Measurements from ENCODE around the gene IL17C. TPM values are rescaled to one million over a fixed set of nuclear protein-coding genes. Genes with fewer than 3 reads are reported as not detected.

The IL17C gene
- total RNA-seq, 3 donors from 2014 or later = not detected

DNA sequence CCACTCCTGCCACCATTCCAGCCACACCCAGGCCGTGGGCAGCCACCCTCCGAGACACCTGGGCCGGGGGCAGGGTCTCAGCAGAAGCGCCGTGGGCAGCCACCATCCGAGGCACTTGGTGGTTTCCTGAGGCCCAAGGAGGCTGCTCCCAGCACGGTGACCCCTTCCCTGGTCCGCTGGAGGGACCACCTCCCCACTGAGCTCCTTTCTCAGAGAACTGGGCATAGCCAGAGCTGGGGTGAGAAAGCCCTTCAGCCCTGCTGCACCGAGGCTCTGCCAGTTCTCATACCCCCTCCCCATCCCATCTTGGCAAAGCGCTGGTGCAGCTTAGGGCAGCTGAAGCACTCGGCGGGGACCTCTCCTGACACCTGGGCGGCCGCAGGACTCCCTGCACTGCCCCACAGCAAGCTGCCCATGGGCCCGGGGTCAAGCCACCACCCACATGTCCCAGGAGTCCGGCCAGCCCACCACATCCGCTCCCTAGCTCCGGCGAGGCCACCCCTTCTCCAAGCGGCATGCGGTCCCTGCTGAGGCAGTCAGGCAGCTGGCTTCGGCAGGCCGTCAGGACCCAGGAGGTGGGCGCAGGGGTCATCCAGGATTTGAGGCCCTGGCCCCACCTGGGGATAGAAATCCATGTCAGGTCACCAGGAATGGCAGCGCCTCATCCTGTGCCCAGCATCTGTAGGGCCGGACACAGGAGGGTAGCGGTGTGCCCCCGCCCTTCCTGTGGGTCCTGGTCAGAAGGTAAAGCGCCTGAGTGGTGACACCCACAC lies 13.8 kb downstream of the IL17C start:
- no peaks in the 10 kb centered on the region for H3K9me3 Mint-ChIP-seq
- DNase-seq (no peak), ATAC-seq (no peak)
- peaks cover 3% of the 10 kb centered on the region for H3K36me3 Mint-ChIP-seq (ENCODE audit: insufficient read depth)
- no peak overlapping the region for H3K4me3 Mint-ChIP-seq
- H3K4me1 Mint-ChIP-seq (ENCODE audit: low read depth) = peaks cover 19% of the 10 kb centered on the region
- H3K27me3 Mint-ChIP-seq (ENCODE audit: low read depth) = no peaks in the 10 kb centered on the region

DNA sequence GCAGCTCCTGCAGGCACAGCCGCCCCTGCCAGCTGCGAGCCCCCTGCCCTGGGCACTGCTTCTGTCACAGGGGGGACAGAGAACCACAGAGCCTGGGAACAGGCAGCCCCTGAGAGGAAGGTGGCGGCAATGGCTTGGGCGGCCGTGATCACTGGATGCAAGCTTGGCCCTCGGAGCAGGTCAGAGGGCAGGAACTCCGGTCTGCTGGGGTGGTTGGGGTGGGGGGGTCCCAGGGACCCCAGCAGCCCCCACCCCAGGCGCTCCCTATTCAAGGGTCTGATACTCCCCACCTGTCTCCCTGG lies 14.3 kb downstream of the IL17C start:
- H3K9me3 Mint-ChIP-seq = no peaks in the 10 kb centered on the region
- H3K4me1 Mint-ChIP-seq (ENCODE audit: low read depth) = peaks cover 19% of the 10 kb centered on the region
- DNase-seq = no peak
- H3K36me3 Mint-ChIP-seq (ENCODE audit: insufficient read depth) = peaks cover 3% of the 10 kb centered on the region
- no peak overlapping the region for H3K4me3 Mint-ChIP-seq
- ATAC-seq = no peak
- no peaks in the 10 kb centered on the region for H3K27me3 Mint-ChIP-seq (ENCODE audit: low read depth)

DNA sequence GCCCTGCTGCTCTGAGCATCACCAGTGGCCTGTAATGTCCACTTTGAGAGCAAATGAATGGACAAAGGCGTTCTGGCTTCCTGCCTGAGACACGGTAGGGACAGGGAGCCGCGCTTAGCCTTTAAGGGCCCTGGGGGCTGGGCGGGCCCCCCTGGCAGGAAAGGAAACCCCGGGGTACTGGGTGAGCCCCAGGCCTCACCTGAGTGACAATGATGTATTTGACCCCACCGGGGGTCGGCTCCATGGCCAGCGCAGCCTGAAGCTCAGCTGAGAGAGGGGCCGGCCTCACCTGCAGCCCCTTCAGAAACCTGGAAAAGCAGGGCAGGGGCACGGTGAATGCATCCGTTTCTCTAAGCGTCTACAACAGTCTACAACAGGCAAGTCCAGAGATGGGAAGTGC lies 14.7 kb downstream of the IL17C start:
- Mint-ChIP-seq H3K4me3 (no peak overlapping the region), H3K36me3 (ENCODE audit: insufficient read depth) (peaks cover 3% of the 10 kb centered on the region), H3K9me3 (no peaks in the 10 kb centered on the region), H3K27me3 (ENCODE audit: low read depth) (no peaks in the 10 kb centered on the region), H3K4me1 (ENCODE audit: low read depth) (peaks cover 19% of the 10 kb centered on the region)
- ATAC-seq = no peak
- DNase-seq = no peak

DNA sequence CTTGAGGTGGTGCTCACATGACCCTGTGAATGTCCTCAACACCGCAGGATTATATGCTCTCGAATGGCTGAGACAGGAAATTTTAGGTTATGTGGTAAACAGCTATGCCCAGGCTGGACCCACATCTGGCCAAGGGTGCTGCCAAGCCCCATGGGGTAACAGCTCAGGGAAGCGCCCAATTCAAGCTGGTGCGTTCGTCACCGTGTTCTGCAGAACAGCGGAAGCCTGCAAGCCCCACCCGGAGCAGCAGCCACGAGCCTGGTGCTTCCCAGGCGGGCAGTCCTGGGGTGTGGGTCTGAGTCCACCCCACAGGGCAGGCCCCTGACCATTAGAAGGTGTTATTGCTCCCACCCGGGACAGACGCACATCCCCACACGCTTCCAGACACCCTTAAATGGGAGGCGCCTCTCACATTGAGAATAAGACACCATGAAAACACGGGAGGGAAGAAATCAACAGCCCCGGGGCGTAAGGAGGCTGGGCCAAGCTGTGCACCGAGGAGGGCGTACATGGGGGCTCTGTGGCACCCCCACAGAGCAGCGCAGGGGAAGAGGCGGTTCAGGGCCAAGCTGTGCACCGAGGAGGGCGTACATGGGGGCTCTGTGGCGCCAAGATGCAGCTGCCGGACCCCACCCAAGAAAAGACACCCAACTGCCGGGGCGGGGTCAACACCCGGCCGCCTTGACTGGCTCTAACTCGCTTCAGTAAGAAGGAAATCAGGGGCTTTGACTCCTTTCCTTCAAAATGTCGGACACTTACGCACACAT lies 15.4 kb downstream of the IL17C start:
- Mint-ChIP-seq H3K4me1 (ENCODE audit: low read depth) (peaks cover 19% of the 10 kb centered on the region), H3K9me3 (no peaks in the 10 kb centered on the region), H3K4me3 (no peak overlapping the region), H3K27me3 (ENCODE audit: low read depth) (no peaks in the 10 kb centered on the region), H3K36me3 (ENCODE audit: insufficient read depth) (peaks cover 3% of the 10 kb centered on the region)
- DNase-seq = no peak
- ATAC-seq = no peak

DNA sequence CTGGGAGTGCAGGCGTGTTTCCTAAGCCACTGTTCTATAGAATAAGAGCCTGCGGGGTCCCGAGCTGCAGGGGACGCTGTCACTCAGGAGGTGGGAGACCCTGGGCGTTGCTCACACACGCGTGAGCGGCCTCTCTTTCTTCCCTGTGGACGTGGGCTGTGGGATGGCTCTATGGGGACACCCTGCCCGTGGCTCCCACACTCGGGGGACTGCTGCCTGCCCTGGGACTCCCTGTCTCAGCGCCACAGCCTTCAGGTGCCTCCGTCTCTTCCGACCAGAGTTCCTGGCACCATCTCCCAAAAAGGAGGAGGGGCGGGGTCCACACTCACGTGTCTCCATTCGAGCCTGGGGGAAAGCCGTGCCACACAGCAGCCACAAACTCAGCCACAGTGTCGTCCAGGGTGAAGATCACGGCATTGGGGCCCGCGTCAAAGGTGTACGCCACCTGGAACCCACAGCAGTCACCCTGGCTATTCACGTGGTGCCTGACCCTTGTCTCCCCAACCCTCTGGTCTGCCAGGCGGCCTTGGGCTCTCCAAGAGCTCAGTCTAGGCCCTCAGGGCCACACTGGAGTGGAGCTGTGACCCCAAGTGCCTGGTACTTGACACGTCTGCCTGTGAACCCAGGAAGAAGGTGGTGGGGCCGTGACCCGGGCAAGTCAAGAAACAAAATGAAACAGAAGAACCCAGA lies 16.1 kb downstream of the IL17C start:
- peaks cover 14% of the 10 kb centered on the region for H3K4me1 Mint-ChIP-seq (ENCODE audit: low read depth)
- H3K36me3 Mint-ChIP-seq (ENCODE audit: insufficient read depth) = peaks cover 3% of the 10 kb centered on the region
- no peaks in the 10 kb centered on the region for H3K27me3 Mint-ChIP-seq (ENCODE audit: low read depth)
- ATAC-seq (no peak), DNase-seq (no peak)
- H3K9me3 Mint-ChIP-seq = no peaks in the 10 kb centered on the region
- H3K4me3 Mint-ChIP-seq = no peak overlapping the region

DNA sequence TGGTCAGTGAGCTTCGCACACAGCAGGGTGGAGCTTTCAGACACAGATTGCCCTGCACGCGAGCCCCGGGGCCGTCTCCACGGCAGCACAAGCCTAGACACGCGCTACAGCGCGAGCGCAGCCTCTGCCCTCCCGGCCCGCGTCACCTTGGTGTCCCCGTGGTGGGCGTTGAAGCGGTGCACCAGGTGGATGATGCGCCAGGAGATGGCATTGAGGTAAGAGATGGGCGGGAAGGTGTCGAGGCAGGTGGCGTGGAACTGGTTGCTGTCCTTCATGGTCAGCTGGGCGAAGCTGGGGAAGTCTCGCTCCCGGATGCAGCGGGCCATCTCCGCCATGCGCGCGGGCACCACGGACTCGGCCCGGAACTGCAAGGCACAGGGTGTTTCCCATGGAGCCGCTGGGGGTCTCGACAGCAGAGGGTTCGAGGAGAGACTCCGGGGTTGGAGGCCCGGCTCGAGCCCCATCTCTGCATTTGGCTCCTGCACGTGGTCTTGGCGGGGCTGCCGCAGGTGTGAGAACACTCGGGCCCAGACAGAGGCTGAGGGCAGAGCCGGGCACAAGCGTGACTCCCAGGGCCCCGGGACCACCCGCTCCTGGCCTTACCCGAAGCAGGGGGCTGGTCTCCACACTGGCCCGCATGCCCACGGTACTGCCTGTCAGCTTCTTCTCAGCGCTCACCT lies 16.8 kb downstream of the IL17C start:
- Mint-ChIP-seq H3K4me1 (ENCODE audit: low read depth) (peaks cover 8% of the 10 kb centered on the region), H3K4me3 (no peak overlapping the region), H3K36me3 (ENCODE audit: insufficient read depth) (peaks cover 5% of the 10 kb centered on the region), H3K27me3 (ENCODE audit: low read depth) (no peaks in the 10 kb centered on the region), H3K9me3 (no peaks in the 10 kb centered on the region)
- DNase-seq = no peak
- ATAC-seq = no peak

DNA sequence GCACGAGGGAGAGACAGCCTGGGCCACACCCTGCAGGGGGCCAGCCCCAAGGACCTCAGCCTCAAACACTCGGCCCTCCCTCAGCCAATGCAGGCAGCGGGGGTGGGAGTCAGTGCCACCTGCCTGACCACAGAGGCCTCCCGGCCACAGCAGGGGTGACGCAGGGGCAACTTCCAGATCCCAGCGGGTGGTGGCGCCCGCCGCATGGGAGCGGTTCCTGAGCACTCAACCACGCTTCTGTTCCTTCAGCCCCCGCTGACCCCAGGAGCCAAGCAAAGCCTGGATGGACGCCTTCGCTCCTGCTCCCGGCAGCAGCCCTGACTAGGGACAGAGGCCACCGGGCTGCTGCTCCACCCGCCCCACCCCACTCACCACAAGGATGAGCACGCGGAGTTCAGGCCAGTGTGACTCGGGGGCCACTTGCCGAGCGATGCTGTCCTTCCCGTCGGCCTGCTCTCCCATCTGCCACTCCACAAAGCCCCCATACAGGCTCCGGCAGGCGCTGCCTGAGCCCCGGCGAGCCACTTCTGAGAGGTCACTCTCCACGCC lies 17.4 kb downstream of the IL17C start:
- Mint-ChIP-seq H3K36me3 (ENCODE audit: insufficient read depth) (peaks cover 6% of the 10 kb centered on the region), H3K27me3 (ENCODE audit: low read depth) (no peaks in the 10 kb centered on the region), H3K4me1 (ENCODE audit: low read depth) (peaks cover 7% of the 10 kb centered on the region), H3K9me3 (no peaks in the 10 kb centered on the region), H3K4me3 (no peak overlapping the region)
- ATAC-seq = no peak
- DNase-seq = no peak

DNA sequence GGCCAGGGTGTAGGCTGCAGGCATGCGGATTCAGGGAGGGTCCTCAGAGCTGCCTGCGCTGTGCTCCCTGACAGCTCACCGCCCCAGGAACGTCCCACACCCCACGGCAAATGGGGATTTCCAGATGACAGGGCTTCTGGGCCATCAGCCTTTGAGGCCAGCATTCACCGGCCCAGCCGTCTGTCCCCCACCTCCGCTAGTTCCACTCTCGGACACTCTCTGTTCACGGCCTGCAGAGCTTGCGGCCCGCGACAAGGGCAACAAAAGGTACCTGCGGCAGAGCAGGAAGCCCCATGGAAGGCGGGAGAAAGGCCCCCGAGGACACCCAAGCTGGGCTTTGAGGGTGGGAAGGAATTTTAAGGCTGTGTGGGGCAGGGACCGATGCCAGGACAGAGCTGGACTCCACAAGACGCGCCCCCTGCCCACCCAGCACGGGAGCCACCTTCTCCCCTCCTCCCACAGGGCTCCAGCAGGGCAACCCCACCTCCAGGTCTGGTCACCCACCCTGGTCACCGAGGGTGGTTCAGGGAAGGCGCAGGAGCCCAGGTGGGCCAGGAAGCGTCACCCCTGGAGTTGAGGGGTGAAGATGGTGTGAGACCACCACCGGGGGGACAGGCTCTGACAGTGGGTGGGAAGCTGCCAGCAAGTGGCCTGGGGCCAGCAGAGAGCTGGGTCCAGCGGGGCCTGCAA lies 18.1 kb downstream of the IL17C start:
- no peak for ATAC-seq

DNA sequence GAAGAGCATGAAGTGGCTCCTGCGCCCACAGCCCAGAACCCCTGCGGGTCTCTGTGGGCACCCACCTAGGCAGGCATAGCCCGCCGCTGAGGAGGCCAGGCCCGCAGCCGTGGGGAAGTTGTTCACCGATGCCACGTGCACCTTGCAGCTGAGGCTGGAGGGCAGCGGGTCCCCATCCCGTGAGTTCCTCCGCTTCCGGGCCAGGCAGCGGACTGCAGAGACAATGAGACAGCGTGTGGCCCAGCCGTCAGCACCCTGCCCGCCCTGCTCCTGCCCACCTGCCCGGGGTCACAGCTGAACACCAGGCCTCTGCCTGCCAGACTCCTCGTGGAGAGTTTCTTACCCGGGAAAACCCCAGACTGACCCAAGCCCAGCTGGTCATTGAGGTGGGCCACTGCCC lies 19.0 kb downstream of the IL17C start:
- no peak for ATAC-seq
- H3K9me3 Mint-ChIP-seq = no peaks in the 10 kb centered on the region
- peaks cover 9% of the 10 kb centered on the region for H3K4me1 Mint-ChIP-seq (ENCODE audit: low read depth)
- DNase-seq = no peak
- no peak overlapping the region for H3K4me3 Mint-ChIP-seq
- no peaks in the 10 kb centered on the region for H3K27me3 Mint-ChIP-seq (ENCODE audit: low read depth)
- peaks cover 6% of the 10 kb centered on the region for H3K36me3 Mint-ChIP-seq (ENCODE audit: insufficient read depth)

More for the DNA sequence above, 18.1 kb downstream of the IL17C start:
- H3K4me1 Mint-ChIP-seq (ENCODE audit: low read depth) = peaks cover 7% of the 10 kb centered on the region
- no peak overlapping the region for H3K4me3 Mint-ChIP-seq
- no peak for DNase-seq
- H3K36me3 Mint-ChIP-seq (ENCODE audit: insufficient read depth) = peaks cover 6% of the 10 kb centered on the region
- H3K27me3 Mint-ChIP-seq (ENCODE audit: low read depth) = no peaks in the 10 kb centered on the region
- no peaks in the 10 kb centered on the region for H3K9me3 Mint-ChIP-seq

DNA sequence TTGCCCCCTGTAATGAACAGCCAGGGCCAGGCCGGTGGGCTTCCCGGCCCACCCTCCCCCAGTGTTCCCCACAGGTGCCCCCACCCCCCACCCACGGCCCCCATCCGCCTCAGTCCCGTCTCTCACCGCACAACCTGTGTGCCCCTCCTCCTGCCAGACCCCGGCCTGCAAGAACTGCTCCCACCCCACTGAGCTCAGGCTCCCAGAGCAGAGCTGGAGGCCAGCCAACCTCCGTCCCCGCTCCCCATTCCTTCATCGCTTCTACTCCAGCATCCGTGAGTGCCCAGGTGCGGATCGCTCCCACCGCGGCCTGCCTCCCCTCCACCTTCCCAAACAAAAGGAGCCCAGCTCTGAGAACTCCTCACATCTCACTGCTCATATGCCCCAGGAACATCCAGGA lies 20.3 kb downstream of the IL17C start:
- ATAC-seq (no peak), DNase-seq (no peak)
- H3K4me1 Mint-ChIP-seq (ENCODE audit: low read depth) = peaks cover 11% of the 10 kb centered on the region
- H3K36me3 Mint-ChIP-seq (ENCODE audit: insufficient read depth) = peaks cover 6% of the 10 kb centered on the region
- no peaks in the 10 kb centered on the region for H3K9me3 Mint-ChIP-seq
- H3K27me3 Mint-ChIP-seq (ENCODE audit: low read depth) = no peaks in the 10 kb centered on the region
- no peak overlapping the region for H3K4me3 Mint-ChIP-seq

DNA sequence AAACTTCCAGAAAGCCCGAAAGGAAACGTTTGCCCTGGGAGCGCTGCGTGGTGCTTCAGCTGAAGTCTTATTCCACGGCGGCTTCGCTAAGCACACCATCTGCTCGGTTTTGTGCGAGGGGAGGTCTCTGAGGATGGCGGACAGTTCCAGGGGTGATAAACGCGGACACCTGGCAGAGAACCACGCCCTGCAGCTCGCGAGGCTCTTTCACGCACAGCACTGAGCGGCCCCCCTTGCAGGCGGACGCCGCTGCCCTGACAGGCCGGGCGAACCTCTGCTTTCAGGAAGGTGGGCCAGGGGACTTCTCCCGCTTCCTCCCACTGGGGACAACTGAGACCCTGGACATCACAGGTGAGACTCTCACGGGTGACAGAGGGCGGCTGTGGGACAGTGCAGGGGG lies 20.8 kb downstream of the IL17C start:
- Mint-ChIP-seq H3K4me1 (ENCODE audit: low read depth) (peaks cover 14% of the 10 kb centered on the region), H3K27me3 (ENCODE audit: low read depth) (no peaks in the 10 kb centered on the region), H3K36me3 (ENCODE audit: insufficient read depth) (peaks cover 6% of the 10 kb centered on the region), H3K9me3 (no peaks in the 10 kb centered on the region), H3K4me3 (no peak overlapping the region)
- ATAC-seq (no peak), DNase-seq (no peak)

DNA sequence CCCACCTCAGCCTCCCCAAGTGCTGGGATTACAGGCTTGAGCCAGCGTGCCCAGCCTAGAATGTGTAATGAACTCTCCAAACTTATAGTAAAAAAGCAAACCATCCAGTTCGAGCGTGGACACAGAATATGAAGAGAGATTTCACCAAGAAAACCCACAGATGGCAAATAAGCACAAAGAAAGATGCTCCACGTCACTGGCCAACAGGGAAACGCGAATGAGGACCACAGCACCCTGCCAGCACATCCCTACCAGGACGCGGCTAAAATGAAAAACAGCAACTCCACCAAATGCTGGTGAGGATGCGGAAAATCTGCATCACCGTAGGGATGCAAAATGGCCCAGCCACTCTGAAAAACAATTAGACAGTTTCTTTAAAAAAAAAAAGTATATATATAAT lies 23.1 kb downstream of the IL17C start:
- Mint-ChIP-seq H3K9me3 (no peaks in the 10 kb centered on the region), H3K27me3 (ENCODE audit: low read depth) (no peaks in the 10 kb centered on the region), H3K4me1 (ENCODE audit: low read depth) (peaks cover 16% of the 10 kb centered on the region), H3K36me3 (ENCODE audit: insufficient read depth) (peaks cover 3% of the 10 kb centered on the region), H3K4me3 (peak overlapping the region; percentile 52)
- no peak for DNase-seq
- ATAC-seq = no peak

DNA sequence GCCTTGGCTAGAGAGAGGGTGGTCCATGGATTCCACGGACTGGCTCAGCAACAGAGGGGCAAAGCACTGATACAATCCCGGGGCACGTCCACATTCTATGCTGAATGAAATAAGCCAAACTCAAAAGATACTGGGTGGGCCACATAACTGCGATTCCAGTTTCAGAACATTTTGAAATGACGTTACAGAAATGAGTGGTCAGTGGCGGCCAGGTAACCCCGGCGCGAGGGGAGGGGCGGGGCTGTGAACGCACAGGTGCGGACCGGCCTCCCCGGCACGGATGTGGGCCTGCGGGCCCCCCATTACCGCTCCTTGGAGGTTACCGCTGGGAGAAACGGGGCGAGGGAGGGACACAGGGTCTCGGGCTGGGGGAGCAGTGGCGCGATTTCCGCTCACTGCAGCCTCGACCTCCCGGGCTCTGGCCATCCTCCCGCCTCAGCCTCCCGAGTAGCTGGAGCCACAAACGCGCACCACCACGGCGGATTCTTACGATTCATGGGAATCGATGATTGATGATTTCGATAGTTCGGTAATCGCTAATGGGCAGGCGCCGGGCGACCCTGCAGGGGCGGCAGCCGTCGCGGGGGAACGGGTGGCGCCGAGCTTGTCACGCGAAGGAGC lies 24.0 kb downstream of the IL17C start:
- Mint-ChIP-seq H3K4me3 (peak overlapping the region; percentile 91), H3K4me1 (ENCODE audit: low read depth) (peaks cover 16% of the 10 kb centered on the region), H3K9me3 (no peaks in the 10 kb centered on the region), H3K27me3 (ENCODE audit: low read depth) (no peaks in the 10 kb centered on the region), H3K36me3 (ENCODE audit: insufficient read depth) (peaks cover 3% of the 10 kb centered on the region)
- ATAC-seq (peak in 1 of 2 donors; percentile 0), DNase-seq (no peak)
